GM19395 (cell line): ENCODE measurements around the gene CSNK1A1.
"Not testable (repeated sequence)": the region's sequence is repeated elsewhere in the genome, so short reads cannot be mapped to it uniquely, and the experiment has no call there.

Experiments used
- ATAC-seq: cut with Tn5 transposase; IDR thresholded peaks from one replicate; pipeline ENCODE4 v1.9.1; 2021; ENCODE audit warnings: mild to moderate bottlenecking, moderate library complexity; ENCODE audit not compliant: unreplicated experiment

CSNK1A1 gene

DNA sequence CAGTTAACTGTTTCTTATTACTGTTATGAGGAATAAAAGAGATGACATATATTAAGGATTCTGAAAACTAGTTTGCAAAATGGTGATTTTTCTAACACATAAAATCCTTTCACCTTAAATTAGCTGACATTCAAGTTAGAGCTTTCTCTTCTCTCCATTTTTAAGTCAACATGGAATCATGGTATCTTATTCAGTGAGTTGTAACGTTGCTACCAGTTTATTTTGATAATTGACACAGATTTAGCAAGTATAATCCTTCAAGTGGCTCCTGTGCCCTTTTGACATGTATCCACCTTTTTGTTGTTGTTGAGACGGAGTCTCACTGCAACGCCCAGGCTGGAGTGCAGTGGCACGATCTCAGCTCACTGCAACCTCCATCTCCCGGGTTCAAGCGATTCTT is 58.5 kb downstream of the CSNK1A1 start:
- no peak for ATAC-seq

DNA sequence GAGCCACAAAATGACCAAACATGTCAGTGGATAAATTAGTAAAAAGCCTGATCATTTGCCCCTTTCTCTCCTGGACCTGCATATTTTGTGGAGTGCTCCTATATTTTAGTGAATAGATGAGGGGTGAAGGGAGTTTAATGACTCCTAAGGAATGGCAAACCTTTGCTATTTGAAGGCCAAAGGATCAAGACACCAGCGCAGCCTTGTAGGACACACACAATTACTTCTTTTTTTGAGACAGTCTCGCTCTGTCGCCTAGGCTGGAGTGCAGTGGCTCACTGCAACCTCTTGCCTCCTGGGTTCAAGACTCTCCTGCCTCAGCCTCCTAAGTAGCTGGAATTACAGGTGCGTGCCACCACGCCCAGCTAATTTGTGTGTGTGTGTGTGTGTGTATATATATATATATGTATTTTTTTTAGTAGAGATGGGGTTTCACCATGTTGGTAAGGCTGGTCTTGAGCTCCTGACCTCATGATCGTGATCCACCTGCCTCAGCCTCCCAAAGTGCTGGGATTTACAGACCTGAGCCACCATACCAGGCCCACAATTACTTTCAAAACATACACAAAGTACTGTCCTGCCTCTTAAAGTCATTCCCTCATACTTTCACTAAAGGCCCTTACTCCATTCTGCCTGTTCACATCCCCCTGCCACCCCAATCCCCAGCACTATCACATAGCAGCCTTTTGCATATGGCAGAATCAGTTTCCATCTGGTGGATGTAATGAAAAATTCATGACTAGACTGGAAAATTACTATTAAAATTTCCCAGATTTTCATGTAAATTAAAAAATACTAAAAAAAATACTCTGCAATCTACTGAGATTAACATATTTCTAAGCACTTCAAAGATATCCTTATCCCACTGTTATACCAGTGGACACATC is 60.4 kb downstream of the CSNK1A1 start:
- no peak for ATAC-seq

DNA sequence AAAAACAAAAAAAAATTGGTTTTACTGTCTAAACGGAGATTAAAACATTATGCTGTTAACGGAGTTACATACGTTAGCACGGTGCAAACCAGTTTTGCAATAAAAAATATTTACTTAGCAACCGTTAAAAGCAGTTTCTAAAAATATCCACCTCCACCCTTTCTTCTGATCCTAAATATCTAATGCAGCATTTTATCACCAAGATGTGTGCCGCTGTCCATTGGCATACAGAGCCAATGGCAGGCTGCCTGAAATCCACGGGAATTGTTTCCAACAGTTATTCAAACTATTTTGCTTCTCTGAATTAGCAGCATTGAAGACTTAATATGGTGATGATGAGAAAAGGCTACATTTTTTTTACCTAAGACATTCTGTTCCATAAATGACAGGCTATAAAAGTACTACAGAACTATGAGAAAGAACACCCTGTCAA is 61.6 kb downstream of the CSNK1A1 start:
- ATAC-seq, result no peak

DNA sequence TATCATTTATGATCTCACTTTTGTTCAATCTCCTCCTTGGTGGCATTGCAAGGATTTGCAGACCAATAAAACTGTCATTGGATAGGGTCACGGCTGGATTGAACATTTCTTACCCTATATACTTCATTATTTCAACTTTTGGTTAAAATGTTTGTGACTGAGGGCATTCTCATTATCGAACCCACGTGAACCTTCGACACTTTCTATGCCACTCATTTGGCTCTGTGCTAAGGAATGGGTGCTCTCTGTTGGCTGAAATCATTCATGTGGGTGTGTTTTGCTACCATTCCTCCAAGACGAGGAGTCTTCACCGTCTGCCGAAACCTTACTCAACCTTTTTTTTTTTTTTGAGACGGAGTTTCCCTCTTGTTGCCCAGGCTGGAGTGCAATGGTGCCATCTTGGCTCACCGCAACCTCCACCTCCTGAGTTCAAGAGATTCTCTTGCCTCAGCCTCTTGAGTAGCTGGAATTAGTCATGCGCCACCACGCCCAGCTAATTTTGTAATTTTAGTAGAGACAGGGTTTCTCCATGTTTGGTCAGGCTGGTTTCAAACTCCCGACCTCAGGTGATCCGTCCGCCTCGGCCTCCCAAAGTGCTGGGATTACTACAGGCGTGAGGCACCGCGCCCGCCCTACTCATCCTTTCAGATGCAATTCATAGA is 62.5 kb downstream of the CSNK1A1 start:
- ATAC-seq, result no peak

DNA sequence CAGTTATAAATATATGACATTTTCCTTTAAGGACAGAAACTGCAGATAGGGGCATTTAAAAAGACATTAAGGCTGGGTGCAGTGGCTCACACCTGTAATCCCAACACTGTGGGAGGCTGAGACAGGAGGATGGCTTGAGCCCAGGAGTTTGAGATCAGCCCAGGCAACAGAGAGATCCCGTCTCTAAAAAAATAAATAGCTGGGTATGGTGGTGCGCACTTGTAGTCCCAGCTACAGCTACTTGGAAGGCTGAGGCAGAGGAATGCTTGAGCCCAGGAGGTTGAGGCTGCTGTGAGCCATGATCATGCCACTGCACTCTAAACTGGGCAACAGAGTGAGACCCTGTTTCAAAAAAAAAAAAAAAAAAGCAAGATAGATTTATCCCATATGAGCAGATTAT is 63.6 kb downstream of the CSNK1A1 start:
- no peak for ATAC-seq

DNA sequence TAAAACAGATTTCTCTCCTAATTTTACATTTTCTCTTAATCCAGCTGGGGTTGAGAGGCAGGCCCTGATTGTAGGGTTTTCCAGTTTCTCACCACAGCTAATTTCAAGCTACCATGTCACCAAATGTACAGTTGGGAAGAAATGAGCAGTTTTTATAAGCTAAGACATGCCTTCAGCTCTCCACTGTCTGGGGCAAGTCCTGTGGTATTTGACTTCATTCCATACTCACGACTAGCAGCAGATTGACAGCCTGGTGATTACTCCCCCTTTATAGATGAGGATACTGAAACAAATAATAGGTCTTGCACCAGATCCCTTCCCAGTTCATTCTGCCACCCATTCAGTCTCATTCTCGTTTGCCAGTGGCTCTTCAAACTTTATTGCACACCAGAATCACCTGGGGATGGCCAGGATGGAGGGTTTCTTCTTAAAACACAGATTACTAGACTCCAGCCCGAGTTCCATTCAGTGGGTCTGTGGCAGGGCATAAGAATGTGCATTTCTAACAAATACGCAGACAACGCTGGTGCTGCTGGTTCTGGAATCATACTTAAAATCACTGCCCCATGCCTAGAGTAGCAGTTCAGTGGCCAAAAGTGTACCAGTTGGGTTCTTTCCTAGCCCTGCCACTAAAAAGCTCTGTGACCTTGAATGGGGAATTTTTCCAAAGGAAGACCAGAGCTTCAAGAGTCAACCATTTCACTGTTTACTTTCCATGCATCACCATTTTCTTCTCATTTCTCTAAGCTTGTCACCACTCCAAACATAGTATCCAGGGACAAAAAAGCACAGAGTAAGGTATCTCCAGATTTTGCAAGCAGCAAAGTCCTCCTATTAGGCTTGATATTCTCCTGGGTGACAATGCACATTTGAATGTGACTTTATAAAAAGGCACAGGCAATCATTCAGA is 64.3 kb downstream of the CSNK1A1 start:
- no peak for ATAC-seq

DNA sequence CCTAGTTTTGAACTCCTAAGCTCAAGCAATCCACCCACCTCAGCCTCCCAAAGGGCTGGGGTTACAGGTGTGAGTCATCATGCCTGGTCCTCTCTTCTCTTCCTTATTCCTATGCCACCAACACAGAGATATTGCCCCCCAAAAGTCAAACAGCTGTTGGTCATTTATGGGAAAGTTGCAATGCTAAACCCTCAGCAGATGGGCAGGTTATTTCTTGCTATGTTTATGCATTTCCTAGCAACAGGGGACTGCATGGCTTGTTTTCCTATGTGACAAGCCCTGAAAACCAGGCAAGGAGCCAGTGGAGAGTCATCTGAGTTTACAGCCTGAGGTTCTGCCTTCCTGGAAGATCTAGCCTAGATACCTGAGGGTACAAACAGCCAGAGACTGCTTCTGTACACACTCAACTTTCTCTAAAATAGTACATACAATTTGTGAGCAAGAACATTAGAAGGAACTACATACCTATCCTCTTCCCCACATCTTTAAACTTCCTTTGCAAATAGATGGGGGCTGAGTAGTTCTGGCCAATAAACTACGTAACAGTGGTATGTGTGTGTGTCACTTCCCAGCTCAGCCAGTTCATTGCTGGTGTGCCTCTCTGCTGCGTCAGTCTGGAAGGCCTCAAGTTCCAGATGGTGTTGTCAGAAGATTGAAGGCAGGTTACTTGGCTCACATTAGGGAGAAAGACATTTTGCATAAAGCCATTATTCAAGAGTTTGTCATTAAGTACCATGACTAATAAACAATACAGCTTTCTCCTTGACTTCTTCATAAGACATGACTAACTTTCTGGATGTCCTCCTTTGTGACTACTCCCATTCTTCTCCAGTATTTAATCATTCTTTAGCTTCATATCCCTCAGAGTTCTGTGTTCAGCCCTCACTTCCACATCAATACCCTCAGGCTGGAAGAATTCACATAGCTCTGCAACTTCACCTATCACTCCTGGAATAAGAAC is 65.3 kb downstream of the CSNK1A1 start:
- ATAC-seq, result no peak

DNA sequence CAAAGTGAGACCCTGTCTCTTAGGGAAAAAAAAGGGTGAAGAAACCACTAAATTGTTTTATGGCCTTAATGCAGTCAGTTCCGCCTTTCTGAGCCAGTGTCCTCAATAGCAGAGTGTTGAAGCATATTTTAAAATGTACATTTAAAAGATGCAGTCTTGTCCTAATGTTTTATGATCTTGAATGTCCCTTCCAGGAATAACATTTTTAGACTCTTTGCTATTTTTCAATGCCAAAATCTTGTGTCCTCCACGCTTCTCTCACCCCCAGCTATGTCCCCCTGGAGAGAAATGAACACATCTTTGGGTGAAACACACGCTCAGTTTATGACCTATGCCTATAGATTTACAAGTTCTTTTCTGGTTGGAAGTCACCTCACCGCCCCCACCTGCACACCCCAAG is 69.8 kb downstream of the CSNK1A1 start:
- ATAC-seq, result no peak

DNA sequence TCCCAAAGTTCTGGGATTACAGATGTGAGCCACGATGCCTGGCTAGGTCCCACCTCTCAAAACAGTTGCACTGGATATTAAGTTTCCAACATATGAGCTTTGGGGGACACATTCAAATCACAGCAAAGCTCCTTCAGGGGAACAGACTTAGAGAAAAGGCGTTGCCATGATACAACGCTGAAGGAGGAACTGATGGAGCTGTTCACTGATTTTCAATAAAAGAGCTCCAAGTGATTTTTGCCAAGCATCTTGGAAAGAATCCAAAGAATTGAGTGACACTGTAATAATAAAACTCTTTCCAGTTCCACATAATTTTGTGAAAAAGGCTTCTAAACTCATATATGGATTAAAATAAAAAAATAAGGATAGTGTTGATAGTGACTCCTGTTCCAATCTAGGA is 72.5 kb downstream of the CSNK1A1 start:
- no peak for ATAC-seq

DNA sequence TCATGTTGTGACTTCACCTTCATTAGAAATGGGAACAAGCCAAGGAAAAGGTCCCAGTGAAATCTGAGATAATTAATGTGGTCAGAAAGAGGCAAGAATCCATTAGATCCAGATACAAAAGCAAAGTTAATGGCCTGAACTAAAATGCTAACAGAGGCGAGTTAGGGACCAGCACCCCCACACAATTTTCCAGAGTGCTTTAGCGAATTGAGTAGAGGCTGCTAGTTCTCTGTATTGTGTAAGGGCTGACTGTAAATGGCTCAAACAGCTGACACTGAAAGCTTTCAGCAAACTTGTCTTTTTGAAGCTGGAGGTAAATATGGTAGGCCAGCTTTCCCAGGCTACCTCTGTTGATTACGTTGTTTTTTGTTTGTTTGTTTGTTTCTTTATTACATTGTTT is 75.5 kb downstream of the CSNK1A1 start:
- no peak for ATAC-seq

DNA sequence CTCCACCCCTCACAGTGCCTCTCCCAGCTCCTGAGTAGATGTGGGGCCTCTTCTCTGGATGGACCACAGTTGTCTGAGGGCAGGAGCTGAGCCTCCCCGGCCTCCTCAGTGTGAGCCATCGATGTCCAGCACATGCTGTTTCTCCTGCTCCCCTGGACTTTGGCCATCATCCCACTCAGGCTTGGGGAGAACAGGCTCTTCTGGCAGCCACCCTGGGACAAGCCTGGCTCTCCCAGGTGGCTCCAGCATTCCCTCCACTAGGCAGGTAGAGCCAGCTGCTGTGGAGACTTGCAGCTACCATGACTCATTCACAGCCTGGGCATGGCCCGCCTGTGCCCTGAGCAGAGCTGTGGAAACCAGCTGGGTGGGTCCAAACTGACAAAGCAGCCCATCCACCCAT is 77.0 kb downstream of the CSNK1A1 start:
- no peak for ATAC-seq

DNA sequence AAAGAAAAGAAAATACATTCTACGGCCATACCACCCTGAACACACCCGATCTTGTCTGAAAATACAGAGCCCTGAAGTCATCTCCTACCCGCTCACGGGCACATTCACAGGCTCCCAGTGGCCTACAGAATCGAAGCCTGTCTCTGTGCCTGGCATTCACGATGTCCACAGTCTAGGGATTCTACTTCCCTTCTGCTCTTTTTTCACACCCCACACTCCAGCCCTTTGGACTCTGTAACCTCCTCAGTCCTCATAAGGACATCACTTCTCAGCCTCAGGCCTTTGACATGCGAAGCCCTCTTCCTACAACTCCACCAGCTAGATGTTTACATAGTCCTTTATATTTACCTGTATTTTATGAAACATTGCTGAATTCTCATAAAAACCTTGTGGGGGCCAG is 77.8 kb downstream of the CSNK1A1 start:
- ATAC-seq, result no peak

DNA sequence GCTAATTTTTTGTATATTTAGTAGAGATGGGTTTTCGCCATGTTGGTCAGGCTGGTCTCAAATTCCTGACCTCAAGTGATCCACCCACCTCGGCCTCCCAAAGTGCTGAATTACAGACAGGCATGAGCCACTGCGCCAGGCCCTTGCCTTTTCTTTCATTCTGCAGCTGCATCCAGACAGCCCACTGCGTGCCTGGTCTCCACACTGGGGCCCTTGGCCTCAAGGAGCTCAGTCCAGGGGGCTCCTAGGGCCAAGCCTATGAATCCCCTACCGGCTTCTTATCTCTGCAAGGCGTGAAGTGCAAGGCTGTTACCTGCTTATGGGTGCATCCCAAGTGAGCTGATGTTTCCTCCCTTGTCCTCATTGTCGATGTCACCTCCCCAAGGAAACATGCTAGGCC is 78.8 kb downstream of the CSNK1A1 start:
- ATAC-seq, result no peak

DNA sequence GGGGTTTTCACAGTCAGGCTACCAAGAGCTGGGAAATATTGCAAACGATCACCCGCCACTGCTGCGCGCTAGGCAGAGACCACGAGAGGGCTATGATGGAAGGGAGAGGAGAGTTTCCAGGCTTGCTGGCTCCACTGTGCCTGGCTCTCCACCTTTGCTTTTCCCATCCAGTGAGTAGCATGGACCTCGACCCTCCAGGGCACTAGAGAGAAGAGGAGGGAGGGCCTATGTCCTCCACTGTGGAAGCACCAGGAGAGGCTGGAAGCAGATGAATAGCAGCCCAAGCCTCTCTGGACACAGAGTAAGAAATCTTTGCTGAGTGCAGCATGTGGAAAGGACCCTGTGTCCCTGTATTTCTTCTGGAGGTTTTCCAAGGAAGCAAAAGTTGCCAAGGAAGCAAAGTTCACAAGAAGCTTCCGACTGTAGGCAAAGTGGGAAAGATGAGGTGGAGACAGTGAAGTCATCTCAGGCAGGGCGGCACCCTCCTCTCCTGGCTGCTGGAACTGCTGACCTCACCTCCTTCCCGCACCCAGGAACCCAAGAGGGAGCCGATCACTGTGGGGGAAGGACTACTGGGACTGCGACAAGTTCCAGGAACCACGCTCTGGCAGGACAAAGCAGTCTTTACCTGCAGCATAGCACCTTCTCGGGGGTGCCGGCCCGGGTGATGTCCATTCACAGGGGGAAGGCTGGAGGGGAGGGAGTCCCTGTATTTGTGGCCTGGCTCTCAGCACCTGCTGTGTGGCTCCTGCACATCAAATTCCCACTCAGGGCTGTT is 79.6 kb downstream of the CSNK1A1 start:
- no peak for ATAC-seq

DNA sequence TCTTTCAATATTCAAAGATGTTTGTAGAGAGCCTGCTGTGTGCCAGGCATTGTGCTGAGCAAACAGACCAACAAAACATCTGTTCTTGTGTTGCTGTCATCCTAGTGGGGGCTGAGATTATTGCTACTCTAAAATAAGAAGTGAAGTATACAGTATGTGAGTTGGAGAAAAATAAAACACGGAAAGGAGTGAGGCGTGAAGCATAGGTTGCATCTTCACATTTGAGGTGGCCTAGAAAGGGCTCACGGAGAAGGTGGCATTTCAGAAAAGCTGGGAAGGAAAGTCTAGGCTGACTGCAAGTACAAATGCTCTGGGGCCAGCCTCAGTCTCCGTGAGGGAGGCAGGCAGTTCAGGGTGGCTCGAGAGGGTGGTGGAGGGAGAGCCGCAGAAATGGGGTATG is 80.3 kb downstream of the CSNK1A1 start:
- no peak for ATAC-seq

DNA sequence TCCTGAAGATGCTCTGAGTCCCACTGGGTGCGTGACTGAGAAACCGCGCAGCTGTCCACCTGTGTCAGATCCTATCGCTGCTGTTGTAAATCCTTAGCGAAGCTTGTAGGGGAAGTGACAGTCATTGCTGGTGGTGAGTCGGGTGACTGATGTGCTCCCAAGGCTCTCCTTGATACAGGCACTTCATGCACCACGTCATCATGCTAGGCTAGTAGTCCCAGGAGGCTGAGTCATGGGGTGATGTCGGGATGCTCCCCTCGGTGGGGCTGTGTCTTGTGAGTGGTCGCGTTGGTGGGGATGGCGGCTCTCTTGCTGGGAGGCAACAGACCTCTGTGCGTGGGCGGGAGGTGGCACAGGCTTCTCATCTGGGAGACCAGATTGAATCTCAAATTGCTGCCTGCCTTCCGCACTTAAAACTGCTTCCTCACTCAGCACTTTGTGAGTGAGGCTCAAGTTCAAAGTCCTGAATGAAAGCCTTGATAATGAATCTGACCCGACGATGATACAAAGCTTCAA is 84.7 kb downstream of the CSNK1A1 start:
- ATAC-seq, result no peak

DNA sequence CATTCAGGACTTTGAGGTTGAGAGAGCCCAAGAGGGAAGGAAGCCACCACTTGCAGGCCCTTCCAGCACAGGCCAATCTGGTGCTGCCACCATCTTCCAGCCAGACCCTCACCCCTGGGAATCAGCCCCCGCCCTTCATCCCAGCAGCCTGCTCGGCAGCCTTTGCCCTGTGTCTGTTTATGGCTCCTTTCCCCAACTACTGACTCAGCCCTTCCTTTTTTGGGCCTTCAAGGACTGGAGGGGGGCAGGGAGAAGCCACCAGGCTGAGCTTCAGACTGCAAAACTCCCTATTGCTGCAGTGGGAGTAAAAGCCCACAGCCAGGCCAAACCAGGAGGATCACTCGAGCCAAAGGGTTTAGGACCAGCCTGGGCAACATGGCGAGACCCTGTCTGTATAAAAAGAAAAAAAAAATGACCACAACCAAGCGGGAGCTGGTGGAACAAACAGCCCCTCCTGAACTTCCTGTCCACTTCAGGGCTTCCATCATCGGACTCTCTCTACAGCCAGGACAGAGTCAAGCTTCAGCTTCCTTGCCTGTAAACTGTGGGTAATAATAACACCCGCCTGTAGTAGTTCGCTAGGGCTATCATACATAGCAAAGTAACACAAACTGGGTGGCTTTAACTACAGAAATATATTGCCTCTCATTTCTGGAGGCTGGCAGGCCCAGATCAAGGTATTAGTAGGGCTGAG is 86.3 kb downstream of the CSNK1A1 start:
- ATAC-seq, result no peak

DNA sequence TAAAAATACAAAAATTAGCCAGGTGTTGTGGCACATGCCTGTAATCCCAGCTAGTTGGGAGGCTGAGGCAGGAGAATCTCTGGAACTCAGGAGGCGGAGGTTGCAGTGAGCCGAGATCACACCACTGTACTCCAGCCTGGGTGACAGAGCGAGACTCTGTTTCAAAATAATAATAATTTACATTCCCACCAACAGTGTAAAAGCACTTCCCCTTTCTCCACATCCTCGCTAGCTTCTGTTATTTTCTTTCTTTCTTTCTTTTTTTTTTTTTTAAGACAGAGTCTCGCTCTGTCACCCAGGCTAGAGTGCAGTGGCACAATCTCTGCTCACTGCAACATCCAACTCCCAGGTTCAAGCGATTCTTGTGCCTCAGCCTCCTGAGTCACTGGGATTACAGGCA is 89.3 kb downstream of the CSNK1A1 start:
- not testable (repeated sequence) for ATAC-seq

DNA sequence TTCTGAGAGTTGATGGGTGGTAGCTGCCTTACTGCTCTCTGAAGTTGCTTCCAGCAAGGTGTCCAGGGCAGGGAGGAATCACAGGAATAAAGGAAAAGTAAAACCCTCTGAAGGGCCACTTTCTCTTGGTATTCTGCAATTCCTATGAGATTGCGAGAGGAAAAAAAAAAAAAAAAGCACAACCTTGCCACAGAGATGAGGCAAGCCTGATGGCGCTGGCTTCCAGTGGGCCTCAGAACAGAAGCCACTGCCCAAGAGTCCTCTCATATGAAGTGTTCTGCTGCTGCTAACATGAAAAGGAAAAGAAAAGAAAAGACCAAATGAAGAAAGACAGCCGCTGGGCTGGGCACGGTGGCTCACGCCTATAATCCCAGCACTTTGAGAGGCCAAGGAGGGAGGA is 91.3 kb downstream of the CSNK1A1 start:
- ATAC-seq, result no peak
